Gastrocnemius medialis (tissue), 4 donors: ENCODE data around the gene CFAP77.

Experiments used
- CTCF ChIP-seq, 5 experiments: fragments of 450-650 bp in 3 of 5; fragments of 200-600 bp in 2 of 5; sonication (generic) in 2 of 5; IDR thresholded peaks in 4 of 5; conservative IDR thresholded peaks in 1 of 5; 1 replicate in 4 of 5; 2 replicates in 1 of 5; pipeline ENCODE4 v1.5.1; 2016 to 2019; ENCODE audit warnings: antibody characterized with exemption in 5 of 5, mild to moderate bottlenecking in 3 of 5, moderate library complexity in 3 of 5
- POLR2A ChIP-seq, 2 donors: fragments of 450-650 bp; IDR thresholded peaks; one replicate each; pipeline ENCODE4 v1.6.1; 2017; ENCODE audit warnings: antibody characterized with exemption in 2 of 2, mild to moderate bottlenecking in 2 of 2, moderate library complexity in 2 of 2

DNA sequence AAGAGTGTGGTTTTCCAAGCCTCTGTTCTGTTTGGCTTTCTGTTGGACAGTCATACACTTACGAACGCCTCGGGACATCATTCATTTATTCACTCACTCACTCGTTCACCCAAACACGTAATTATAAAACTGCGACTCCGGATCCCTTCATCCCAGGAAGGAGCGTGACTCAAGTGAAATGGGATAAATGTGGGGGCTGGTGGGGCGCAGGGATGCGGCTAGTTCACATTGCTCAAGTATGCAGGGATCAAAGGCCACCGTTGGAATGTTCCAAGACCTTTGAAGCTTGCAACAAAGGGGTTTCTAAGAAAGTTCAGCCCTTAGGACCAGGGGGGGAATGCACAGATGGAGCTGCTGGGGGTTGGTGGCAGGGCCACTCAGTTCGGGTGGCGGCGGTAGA is 64.2 kb downstream of the CFAP77 start:
- TF ChIP-seq CTCF (IDR thresholded peaks at IDR 0.05 in 4 of 5, conservative IDR thresholded peaks at IDR 0.05 in 1 of 5) (no peak), POLR2A (IDR thresholded peaks at IDR 0.05) (no peak)
